Measurements from ENCODE around the gene PGA5.
"Not testable (repeated sequence)": the region's sequence is repeated elsewhere in the genome, so short reads cannot be mapped to it uniquely, and the experiment has no call there.

DNA sequence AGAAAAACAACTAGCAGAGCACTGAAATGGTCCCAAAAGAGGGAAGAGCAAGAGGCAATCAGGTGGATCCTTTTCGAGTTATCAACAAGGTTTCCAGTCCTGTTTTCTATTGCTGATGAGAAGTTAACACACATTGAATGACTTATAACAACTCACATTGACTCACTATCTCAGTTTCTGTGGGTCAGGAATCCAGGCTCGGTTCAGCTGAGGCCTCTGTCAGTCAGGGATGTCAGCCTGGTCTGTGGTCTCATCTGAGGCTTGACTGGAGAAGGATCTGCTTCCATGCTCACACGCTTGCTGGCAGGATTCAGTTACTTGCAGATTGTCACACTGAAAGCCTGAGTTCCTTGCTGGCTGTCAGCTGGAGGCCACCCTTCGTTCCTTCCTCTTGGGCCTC, 22.7 kb upstream of the PGA5 start:
- TF ChIP-seq, protein P1, sequence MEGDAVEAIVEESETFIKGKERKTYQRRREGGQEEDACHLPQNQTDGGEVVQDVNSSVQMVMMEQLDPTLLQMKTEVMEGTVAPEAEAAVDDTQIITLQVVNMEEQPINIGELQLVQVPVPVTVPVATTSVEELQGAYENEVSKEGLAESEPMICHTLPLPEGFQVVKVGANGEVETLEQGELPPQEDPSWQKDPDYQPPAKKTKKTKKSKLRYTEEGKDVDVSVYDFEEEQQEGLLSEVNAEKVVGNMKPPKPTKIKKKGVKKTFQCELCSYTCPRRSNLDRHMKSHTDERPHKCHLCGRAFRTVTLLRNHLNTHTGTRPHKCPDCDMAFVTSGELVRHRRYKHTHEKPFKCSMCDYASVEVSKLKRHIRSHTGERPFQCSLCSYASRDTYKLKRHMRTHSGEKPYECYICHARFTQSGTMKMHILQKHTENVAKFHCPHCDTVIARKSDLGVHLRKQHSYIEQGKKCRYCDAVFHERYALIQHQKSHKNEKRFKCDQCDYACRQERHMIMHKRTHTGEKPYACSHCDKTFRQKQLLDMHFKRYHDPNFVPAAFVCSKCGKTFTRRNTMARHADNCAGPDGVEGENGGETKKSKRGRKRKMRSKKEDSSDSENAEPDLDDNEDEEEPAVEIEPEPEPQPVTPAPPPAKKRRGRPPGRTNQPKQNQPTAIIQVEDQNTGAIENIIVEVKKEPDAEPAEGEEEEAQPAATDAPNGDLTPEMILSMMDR (conservative IDR thresholded peaks at IDR 0.05; ENCODE audit: low read depth, low read length): not testable (repeated sequence)
- not testable (repeated sequence) for TF ChIP-seq EZH2 (IDR thresholded peaks at IDR 0.05; ENCODE audit: borderline replicate concordance, low read depth, low read length, poor library complexity, severe bottlenecking)

All from A673 (cell line).